GM18867 (cell line): ENCODE data around the gene PDE7B.
A peak's percentile ranks its signal among the peaks of the same experiment; 100 is the strongest.

Source experiments
- ATAC-seq: cut with Tn5 transposase; IDR thresholded peaks from one replicate; pipeline ENCODE4 v1.9.1; 2021; ENCODE audit warnings: mild to moderate bottlenecking, moderate library complexity; ENCODE audit not compliant: unreplicated experiment

Gene PDE7B

GRCh38 chr6:135883536-135883935 is 32.0 kb downstream of the PDE7B start:
- no peak for ATAC-seq

GRCh38 chr6:135884136-135884535 is 32.6 kb downstream of the PDE7B start:
- no peak for ATAC-seq

GRCh38 chr6:135887069-135887468 is 35.6 kb downstream of the PDE7B start:
- ATAC-seq, result no peak

GRCh38 chr6:135888818-135889217 is 37.3 kb downstream of the PDE7B start:
- ATAC-seq, result no peak

- ATAC-seq, result no peak
Measured at GRCh38 chr6:135890876-135891275, 39.4 kb downstream of the PDE7B start.

- no peak for ATAC-seq
Measured at GRCh38 chr6:135891710-135892109, 40.2 kb downstream of the PDE7B start.

GRCh38 chr6:135895231-135895911 is 43.9 kb downstream of the PDE7B start:
- ATAC-seq, result no peak

GRCh38 chr6:135897087-135897486 is 45.6 kb downstream of the PDE7B start:
- ATAC-seq, result no peak

GRCh38 chr6:135901774-135902524 is 50.4 kb downstream of the PDE7B start:
- no peak for ATAC-seq

GRCh38 chr6:135902756-135903331 is 51.3 kb downstream of the PDE7B start:
- no peak for ATAC-seq

GRCh38 chr6:135904666-135905065 is 53.2 kb downstream of the PDE7B start:
- no peak for ATAC-seq

GRCh38 chr6:135905604-135906300 is 54.3 kb downstream of the PDE7B start:
- ATAC-seq, result no peak

- ATAC-seq, result no peak
Measured at GRCh38 chr6:135906542-135906941, 55.0 kb downstream of the PDE7B start.

- ATAC-seq, result no peak
Measured at GRCh38 chr6:135906972-135907465, 55.5 kb downstream of the PDE7B start.

- ATAC-seq, result peak; percentile 89
Measured at GRCh38 chr6:135909737-135910387, 58.4 kb downstream of the PDE7B start.

- no peak for ATAC-seq
Measured at GRCh38 chr6:135910790-135911618, 59.5 kb downstream of the PDE7B start.

- ATAC-seq, result no peak
Measured at GRCh38 chr6:135913785-135914184, 62.3 kb downstream of the PDE7B start.

- no peak for ATAC-seq
Measured at GRCh38 chr6:135919026-135919425, 67.5 kb downstream of the PDE7B start.

GRCh38 chr6:135920689-135921088 is 69.2 kb downstream of the PDE7B start:
- no peak for ATAC-seq

- no peak for ATAC-seq
Measured at GRCh38 chr6:135921188-135921587, 69.7 kb downstream of the PDE7B start.
